H1 (cell line): ENCODE results near the gene INF2. TPM values are rescaled to one million over a fixed set of nuclear protein-coding genes. Genes with fewer than 3 reads are reported as not detected.

Experiments
- CTCF ChIA-PET: fragments of 300-600 bp; sonication (Branson Sonifier 250); formaldehyde crosslinking; loops from one replicate; lab custom pipeline; 2021; ENCODE audit not compliant: partially characterized antibody; lab: Charles Lee
- POLR2A ChIA-PET: fragments of 300-600 bp; sonication (Branson Sonifier 250); formaldehyde crosslinking; loops from one replicate; lab custom pipeline; 2021; ENCODE audit warnings: inconsistent platforms; ENCODE audit not compliant: partially characterized antibody; lab: Charles Lee
- DNase-seq, 2 experiments: peaks; one replicate each; pipeline versions ENCODE4 v3.0.0 to v3.0.0-alpha.2; 2010 to 2022; ENCODE audit warnings: low spot score in 2 of 2, low read depth in 1 of 2, mixed read lengths in 1 of 2
- FAIRE-seq: peaks from 2 replicates; lab custom pipeline; 2011; peaks lifted over from hg19 to GRCh38; lab: Jason Lieb, UNC
- H2AFZ ChIP-seq: 2 replicates; pipeline ENCODE4 v1.8.1; 2012; ENCODE audit warnings: low read length, inconsistent platforms
- H2AK5ac ChIP-seq: 2 replicates; pipeline ENCODE4 v1.6.1; 2013; ENCODE audit warnings: low read depth, low read length
- H2BK120ac ChIP-seq: replicated peaks from 2 replicates; pipeline ENCODE3; 2013; ENCODE audit warnings: low read depth, low read length, inconsistent platforms
- H2BK12ac ChIP-seq: 2 replicates; pipeline ENCODE4 v1.6.1; 2013; ENCODE audit warnings: low read depth, low read length
- H2BK15ac ChIP-seq: 2 replicates; pipeline ENCODE4 v1.6.1; 2013; ENCODE audit warnings: low read length
- H2BK20ac ChIP-seq: 2 replicates; pipeline ENCODE4 v1.6.1; 2013; ENCODE audit warnings: low read length
- H2BK5ac ChIP-seq: 2 replicates; pipeline ENCODE4 v1.6.1; 2013; ENCODE audit warnings: low read depth, low read length
- H3K14ac ChIP-seq: 2 replicates; pipeline ENCODE4 v1.6.1; 2013; ENCODE audit warnings: inconsistent platforms; ENCODE audit not compliant: insufficient read length
- H3K18ac ChIP-seq: 2 replicates; pipeline ENCODE4 v1.6.1; 2013; ENCODE audit warnings: low read length; ENCODE audit errors: extremely low read depth
- H3K23ac ChIP-seq: 2 replicates; pipeline ENCODE4 v1.6.1; 2013; ENCODE audit warnings: inconsistent platforms; ENCODE audit not compliant: insufficient read length
- H3K23me2 ChIP-seq: 2 replicates; pipeline ENCODE4 v1.6.1; 2013; ENCODE audit warnings: low read depth, low read length
- H3K27ac ChIP-seq: 2 replicates; pipeline ENCODE4 v1.6.1; 2011; ENCODE audit warnings: low read depth, low read length, inconsistent platforms
- H3K27me3 ChIP-seq, 4 experiments: replicated peaks in 1 of 4; 1 replicate in 1 of 4; 2 replicates in 3 of 4; pipeline versions ENCODE4 v1.6.1 to v1.8.1; 2011 to 2013; ENCODE audit warnings: low read length in 3 of 4, mild to moderate bottlenecking in 3 of 4, inconsistent platforms in 2 of 4, mixed read lengths in 2 of 4, moderate library complexity in 1 of 4; ENCODE audit not compliant: control insufficient read depth in 3 of 4, insufficient read depth in 3 of 4; ENCODE audit errors: extremely low read depth in 1 of 4
- H3K36me3 ChIP-seq, 4 experiments: 2 replicates each; pipeline versions ENCODE4 v1.6.1 to v1.8.1; 2011 to 2013; ENCODE audit warnings: mild to moderate bottlenecking in 4 of 4, low read length in 3 of 4, moderate library complexity in 2 of 4, control low read depth in 1 of 4, inconsistent platforms in 1 of 4; ENCODE audit not compliant: insufficient read depth in 4 of 4, control insufficient read depth in 2 of 4
- H3K4ac ChIP-seq: replicated peaks from 2 replicates; pipeline ENCODE3; 2013; ENCODE audit warnings: low read length, low read depth, mixed read lengths, inconsistent platforms; ENCODE audit not compliant: insufficient read length
- H3K4me1 ChIP-seq, 4 experiments: replicated peaks in 1 of 4; 1 replicate in 1 of 4; 2 replicates in 3 of 4; pipeline versions ENCODE4 v1.6.1 to v1.8.1; 2011 to 2013; ENCODE audit warnings: low read length in 3 of 4, inconsistent platforms in 2 of 4, mixed read lengths in 1 of 4; ENCODE audit not compliant: insufficient read depth in 4 of 4, control insufficient read depth in 3 of 4
- H3K4me2 ChIP-seq, 2 experiments: 2 replicates each; pipeline versions ENCODE4 v1.6.1 to v1.8.1; 2011 to 2013; ENCODE audit warnings: low read depth in 2 of 2, low read length in 2 of 2, control low read depth in 1 of 2, inconsistent platforms in 1 of 2, mild to moderate bottlenecking in 1 of 2; ENCODE audit not compliant: insufficient read depth in 1 of 2
- H3K4me3 ChIP-seq, 4 experiments: fragments of 200-600, 300-600 bp in 1 of 4; sonication (generic), shearing (Covaris generic), sonication (Bioruptor Twin) in 1 of 4; 2 replicates each; pipeline versions ENCODE4 v1.5.1 to v1.8.1; 2011 to 2016; ENCODE audit warnings: low read length in 4 of 4, low read depth in 3 of 4, control low read depth in 2 of 4, inconsistent platforms in 2 of 4, mild to moderate bottlenecking in 2 of 4, mixed read lengths in 1 of 4, moderate library complexity in 1 of 4; ENCODE audit not compliant: insufficient read depth in 2 of 4; ENCODE audit errors: extremely low read depth in 1 of 4
- H3K56ac ChIP-seq: replicated peaks from 2 replicates; pipeline ENCODE3; 2013; ENCODE audit warnings: low read depth, mild to moderate bottlenecking, mixed read lengths, low read length, inconsistent platforms; ENCODE audit not compliant: insufficient read length
- H3K79me1 ChIP-seq: 2 replicates; pipeline ENCODE4 v1.6.1; 2013; ENCODE audit warnings: low read depth, low read length, control low read depth
- H3K79me2 ChIP-seq, 2 experiments: 2 replicates each; pipeline versions ENCODE4 v1.6.1 to v1.8.1; 2012 to 2013; ENCODE audit warnings: low read length in 2 of 2, mild to moderate bottlenecking in 2 of 2, inconsistent platforms in 1 of 2; ENCODE audit not compliant: insufficient read depth in 2 of 2, control insufficient read depth in 1 of 2
- H3K9ac ChIP-seq, 4 experiments: replicated peaks in 1 of 4; 1 replicate in 1 of 4; 2 replicates in 3 of 4; pipeline versions ENCODE4 v1.6.1 to v1.8.1; 2011 to 2013; ENCODE audit warnings: low read depth in 3 of 4, low read length in 3 of 4, control low read depth in 2 of 4, mild to moderate bottlenecking in 2 of 4, moderate library complexity in 2 of 4, inconsistent platforms in 1 of 4; ENCODE audit errors: extremely low read depth in 1 of 4
- H3K9me3 ChIP-seq, 2 experiments: 2 replicates each; pipeline versions ENCODE4 v1.6.1 to v1.8.1; 2012 to 2013; ENCODE audit warnings: mild to moderate bottlenecking in 2 of 2, moderate library complexity in 2 of 2, control low read depth in 1 of 2, inconsistent platforms in 1 of 2, low read depth in 1 of 2, low read length in 1 of 2, mixed read lengths in 1 of 2; ENCODE audit not compliant: insufficient read depth in 2 of 2
- H4K20me1 ChIP-seq, 2 experiments: replicated peaks in 1 of 2; 2 replicates each; pipeline versions ENCODE3 to v1.8.1; 2011 to 2013; ENCODE audit warnings: inconsistent platforms in 2 of 2, low read length in 2 of 2, mild to moderate bottlenecking in 1 of 2; ENCODE audit not compliant: insufficient read depth in 2 of 2, control insufficient read depth in 1 of 2
- H4K5ac ChIP-seq: 2 replicates; pipeline ENCODE4 v1.6.1; 2013; ENCODE audit warnings: low read length, low read depth, mixed read lengths, inconsistent platforms; ENCODE audit not compliant: insufficient read length
- H4K8ac ChIP-seq: 2 replicates; pipeline ENCODE4 v1.8.0; 2013; ENCODE audit warnings: mild to moderate bottlenecking, moderate library complexity, low read length, inconsistent platforms; ENCODE audit not compliant: insufficient read depth; ENCODE audit errors: extremely low read depth
- H4K91ac ChIP-seq: replicated peaks from 2 replicates; pipeline ENCODE3; 2013; ENCODE audit warnings: low read length, mixed read lengths, inconsistent platforms; ENCODE audit not compliant: insufficient read length
- CTCF ChIP-seq, 3 experiments: IDR thresholded peaks; 1 replicate in 2 of 3; 2 replicates in 1 of 3; pipeline versions ENCODE4 v1.5.1 to v1.6.1; 2011; ENCODE audit warnings: low read length in 3 of 3, mild to moderate bottlenecking in 3 of 3, inconsistent platforms in 2 of 3, low read depth in 1 of 3, moderate library complexity in 1 of 3; ENCODE audit not compliant: insufficient read depth in 1 of 3; ENCODE audit errors: control extremely low read depth in 1 of 3
- EP300 ChIP-seq, 2 experiments: IDR thresholded peaks; 1 replicate in 1 of 2; 2 replicates in 1 of 2; pipeline ENCODE4 v1.6.1; 2011 to 2012; ENCODE audit warnings: low read depth in 2 of 2, low read length in 2 of 2, mild to moderate bottlenecking in 2 of 2, borderline replicate concordance in 1 of 2, inconsistent platforms in 1 of 2, moderate library complexity in 1 of 2
- JUND ChIP-seq: IDR thresholded peaks from 2 replicates; pipeline ENCODE4 v1.6.1; 2011; ENCODE audit warnings: mild to moderate bottlenecking, improper control_type of control experiment, low read length
- NANOG ChIP-seq: IDR thresholded peaks from 2 replicates; pipeline ENCODE4 v1.6.1; 2011; ENCODE audit warnings: low read length, low read depth, mild to moderate bottlenecking, inconsistent platforms; ENCODE audit not compliant: insufficient read depth, poor library complexity, severe bottlenecking
- RAD21 ChIP-seq, 2 experiments: IDR thresholded peaks in 1 of 2; conservative IDR thresholded peaks in 1 of 2; 2 replicates each; pipeline ENCODE4 v1.6.1; 2011; ENCODE audit warnings: low read depth in 2 of 2, low read length in 2 of 2, improper control_type of control experiment in 1 of 2, inconsistent platforms in 1 of 2, mild to moderate bottlenecking in 1 of 2, moderate library complexity in 1 of 2
- TAF7 ChIP-seq: optimal IDR thresholded peaks from 2 replicates; pipeline ENCODE3; 2011; ENCODE audit warnings: low read depth, mild to moderate bottlenecking, inconsistent platforms, low read length, moderate library complexity, borderline replicate concordance
- WGBS, 2 experiments: shearing (Covaris generic) in 1 of 2; methylation state at CpG; one replicate each; pipeline versions ENCODE4 v1.1.6 to v1.1.7; 2013 to 2015; ENCODE audit warnings: low lambda C conversion rate in 2 of 2, mixed read lengths in 2 of 2, inconsistent platforms in 1 of 2, low coverage in 1 of 2, missing lambda C conversion rate in 1 of 2; ENCODE audit not compliant: insufficient replicate concordance in 2 of 2, insufficient coverage in 1 of 2, insufficient read length in 1 of 2; ENCODE audit errors: extremely low coverage in 1 of 2, missing lambda C conversion rate in 1 of 2; 5-methylcytosine and 5-hydroxymethylcytosine counted together
- polyA plus RNA-seq, 7 experiments: library from polyadenylated mRNA; depleted of rRNA in 3 of 7; stranded (reverse) in 5 of 7; unstranded in 2 of 7; fragments of >200 nt in 5 of 7; fragments of 200-250 nt in 2 of 7; gene quantifications; 1 replicate in 5 of 7; 2 replicates in 1 of 7; 4 replicates in 1 of 7; pipeline versions ENCODE4 v1.2.1 to v1.2.3, GENCODE V29; 2011 to 2013; ENCODE audit warnings: missing spikeins in 2 of 7, mixed read lengths in 2 of 7
- total RNA-seq: library from RNA; stranded (reverse); fragmentation: NEBNext Ultra II Directional; extraction: Animal tissue kit (Norgen Biotek cat#: 25700); gene quantifications from 2 replicates; pipeline ENCODE4 v1.2.1, GENCODE V29; 2021
- TF ChIP-seq, protein P1 (sequence below): IDR thresholded peaks from 2 replicates; pipeline ENCODE4 v1.6.1; 2012; ENCODE audit warnings: inconsistent platforms

Gene INF2
- total and polyA plus RNA-seq, 2 of the 8 experiments (the other 6 are each of a cell fraction or from before 2014, with no cell fraction given), result 29.1 to 59.5 TPM

GRCh38 chr14:104665114-104665656, 24.2 kb upstream of the INF2 start:
- ChIA-PET POLR2A (interaction anchor here (0.9 to 10.2 kb wide), 7 partner anchors 14 to 44 kb away, joined by 3 to 94 read pairs (median 3); no protein-coding TSS in a partner anchor), CTCF (interaction anchor here (0.7 to 2.4 kb wide), 17 partner anchors 9 to 101 kb away, joined by 3 to 26 read pairs (median 5); no protein-coding TSS in a partner anchor)
- FAIRE-seq (peak; percentile 84), DNase-seq (no peak)
- Histone ChIP-seq H3K27me3 (no peaks in the 10 kb centered on the region), H2BK120ac (no peak overlapping the region), H2AK5ac (peak overlapping the region; percentile 85), H3K14ac (no peak overlapping the region), H3K23me2 (peaks cover 6% of the 10 kb centered on the region; the same call in 1 of the 2 replicates), H3K4ac (peak overlapping the region; percentile 41), H3K9ac (peak overlapping the region in 1 of 4 experiments; percentile 32; a peak in 1 of 7 replicates), H2AFZ (no peak overlapping the region), H3K79me2 (no peaks in the 10 kb centered on the region), H2BK12ac (peak overlapping the region; percentile 96), H3K9me3 (no peaks in the 10 kb centered on the region), H2BK20ac (peak overlapping the region; percentile 87; the same call in 1 of the 2 replicates), H4K20me1 (peaks cover 2 to 6% of the 10 kb centered on the region in 2 experiments), H3K4me3 (no peak overlapping the region), H2BK5ac (peak overlapping the region; percentile 49; the same call in 1 of the 2 replicates), H3K56ac (peak overlapping the region; percentile 97), H3K4me2 (no peak overlapping the region), H4K5ac (peak overlapping the region; percentile 31), H3K4me1 (peaks cover 0 to 15% (median 9%) of the 10 kb centered on the region in 4 experiments; a peak in 6 of 7 replicates), H3K79me1 (peaks cover 2% of the 10 kb centered on the region; the same call in 1 of the 2 replicates), H2BK15ac (peak overlapping the region; percentile 95), H3K18ac (0 out of 2 replicates have a peak overlapping the region, but pooled peaks have one; percentile 4), H3K23ac (no peak overlapping the region), H3K27ac (no peak overlapping the region), H4K8ac (no peak overlapping the region), H4K91ac (peak overlapping the region; percentile 38), H3K36me3 (no peaks in the 10 kb centered on the region)
- 63% methylated on average over 2 of the region's 2 CpGs; no CpG with 5 or more reads in 1 of the 2 experiments for WGBS, 2 experiments
- no peak for TF ChIP-seq CTCF (IDR thresholded peaks at IDR 0.05; ENCODE audit: control extremely low read depth in 1 of 3, insufficient read depth in 1 of 3, low read depth in 1 of 3, low read length in 3 of 3)
- TF ChIP-seq JUND, result no peak
- TF ChIP-seq EP300 (IDR thresholded peaks at IDR 0.05; ENCODE audit: borderline replicate concordance in 1 of 2, low read depth in 2 of 2, low read length in 2 of 2), result no peak
- TF ChIP-seq, protein P1, sequence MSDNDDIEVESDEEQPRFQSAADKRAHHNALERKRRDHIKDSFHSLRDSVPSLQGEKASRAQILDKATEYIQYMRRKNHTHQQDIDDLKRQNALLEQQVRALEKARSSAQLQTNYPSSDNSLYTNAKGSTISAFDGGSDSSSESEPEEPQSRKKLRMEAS, result no peak
- no peak for TF ChIP-seq TAF7
- no peak for TF ChIP-seq NANOG
- TF ChIP-seq RAD21 (IDR thresholded peaks at IDR 0.05 in 1 of 2, conservative IDR thresholded peaks at IDR 0.05 in 1 of 2; ENCODE audit: low read depth in 2 of 2, low read length in 2 of 2), result no peak
